Cardiac muscle cell (in vitro differentiated cells and primary cell): ENCODE data around the gene EYA3. TPM values are rescaled to one million over a fixed set of nuclear protein-coding genes. Genes with fewer than 3 reads are reported as not detected.

Experiments used
- DNase-seq, 2 donors: peaks; one replicate each; pipeline versions ENCODE4 v3.0.0 to v3.0.0-alpha.2; 2010 to 2017; ENCODE audit warnings: low read depth in 1 of 2, low spot score in 1 of 2
- H3K27ac ChIP-seq: fragments of 200-600 bp; sonication (generic); 2 replicates; pipeline ENCODE4 v1.5.1; 2016
- H3K27me3 ChIP-seq: fragments of 200-600 bp; sonication (generic); 2 replicates; pipeline ENCODE4 v1.6.0; 2016; ENCODE audit warnings: control low read depth
- H3K36me3 ChIP-seq: fragments of 200-600 bp; sonication (generic); 2 replicates; pipeline ENCODE4 v1.5.1; 2016; ENCODE audit warnings: control low read depth
- H3K4me1 ChIP-seq: fragments of 200-600 bp; sonication (generic); 2 replicates; pipeline ENCODE4 v1.8.1; 2017; ENCODE audit warnings: low read depth, mild to moderate bottlenecking, mixed run types
- H3K4me3 ChIP-seq: fragments of 200-600 bp; sonication (generic); 2 replicates; pipeline ENCODE4 v1.5.1; 2016; ENCODE audit warnings: mild to moderate bottlenecking
- H3K9me3 ChIP-seq: fragments of 200-600 bp; sonication (generic); 2 replicates; pipeline ENCODE4 v1.5.1; 2017; ENCODE audit warnings: low read depth, mild to moderate bottlenecking, control low read depth
- CTCF ChIP-seq: IDR thresholded peaks from 2 replicates; pipeline ENCODE4 v1.5.1; 2012; ENCODE audit warnings: low read depth, mild to moderate bottlenecking, low read length
- polyA plus RNA-seq: library from polyadenylated mRNA; unstranded; fragments of >200 nt; fragmentation: Nextera tagmentation; extraction: Ambion mirVana; gene quantifications from 2 replicates; pipeline ENCODE4 v1.2.1, GENCODE V29; 2016
- total RNA-seq: library from RNA; depleted of rRNA; stranded (reverse); fragments of >200 nt; gene quantifications from 2 replicates; pipeline ENCODE4 v1.2.3, GENCODE V29; 2016

The EYA3 gene
- total and polyA plus RNA-seq, 2 experiments from 2014 or later = 15.6 to 21.7 TPM

DNA sequence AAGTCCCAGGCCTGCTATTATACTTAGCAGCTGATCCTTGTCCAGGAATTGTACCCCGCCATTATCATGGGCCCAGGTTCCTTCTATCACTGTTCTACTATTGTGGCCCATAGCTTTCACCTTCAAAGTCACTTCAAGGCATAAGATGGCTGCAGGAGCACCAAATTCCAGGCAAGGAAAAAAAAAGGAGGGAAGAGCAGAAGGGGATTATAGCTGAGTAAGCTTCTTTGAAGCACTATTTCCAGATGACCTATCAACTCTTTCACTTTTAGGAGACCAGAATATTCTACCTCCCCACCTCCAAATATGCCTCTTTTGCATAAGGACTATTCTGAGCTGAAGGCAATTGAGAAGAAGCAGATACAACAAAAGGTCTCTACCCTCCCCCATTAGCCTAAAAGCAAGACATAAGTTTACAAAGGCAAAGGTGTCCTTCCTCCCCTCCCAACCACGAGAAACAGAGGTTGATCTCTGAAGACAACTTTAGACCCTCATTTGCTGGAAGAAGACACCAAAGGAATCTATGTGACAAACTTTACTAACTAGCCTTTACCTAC, 46.3 kb upstream of the EYA3 start:
- Histone ChIP-seq H3K4me1 (no peaks in the 10 kb centered on the region), H3K4me3 (no peak overlapping the region), H3K27ac (no peak overlapping the region), H3K27me3 (no peaks in the 10 kb centered on the region), H3K9me3 (no peaks in the 10 kb centered on the region), H3K36me3 (no peaks in the 10 kb centered on the region)
- no peak for DNase-seq
- TF ChIP-seq CTCF = no peak

DNA sequence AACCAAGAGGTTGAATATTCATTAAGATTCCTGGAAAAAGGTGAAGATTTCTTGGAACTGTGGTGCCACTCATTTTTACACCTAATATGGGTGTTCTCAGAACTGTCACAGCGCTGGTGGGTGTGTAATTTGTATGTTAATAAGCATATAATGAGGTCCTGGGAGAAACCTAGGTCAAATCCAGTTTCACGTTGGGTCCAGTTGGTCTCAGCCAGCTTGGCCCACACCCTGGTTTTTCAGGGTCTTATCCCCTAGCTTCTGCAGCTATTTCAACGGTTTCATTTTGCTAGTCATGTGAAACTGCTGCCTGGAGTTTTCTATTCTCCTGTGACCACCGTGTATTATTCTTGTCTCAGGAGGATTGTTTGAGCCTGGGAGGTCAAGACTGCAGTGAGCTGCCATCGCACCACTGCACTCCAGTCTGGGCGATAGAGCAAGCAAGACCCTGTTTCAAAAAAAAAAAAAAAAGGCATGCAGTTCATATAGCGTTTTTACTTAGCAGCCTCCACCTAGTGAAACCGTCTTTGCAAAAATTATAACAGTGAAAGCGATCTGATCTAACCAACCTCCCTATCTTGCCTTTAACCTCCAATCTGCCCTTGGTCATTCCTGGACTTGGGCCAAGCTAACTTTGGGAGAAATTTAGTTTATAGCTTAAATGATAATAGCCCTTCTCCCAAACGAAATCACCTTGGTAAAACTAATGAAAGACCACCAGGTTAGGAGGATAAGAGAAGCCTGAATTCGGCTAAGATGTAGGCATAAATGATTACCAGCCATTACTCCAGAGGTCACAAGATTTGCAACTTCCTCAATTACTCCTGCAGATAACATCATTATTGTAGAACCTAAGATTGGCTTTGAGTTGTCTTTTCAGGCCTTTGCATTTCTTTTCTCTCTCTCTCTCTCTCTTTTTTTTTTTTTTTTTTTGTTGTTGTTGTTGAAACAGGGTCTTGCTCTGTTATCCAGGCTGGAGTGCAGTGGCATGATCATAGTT, 44.1 kb upstream of the EYA3 start:
- no peak for DNase-seq
- no peak for TF ChIP-seq CTCF
- Histone ChIP-seq H3K4me1 (no peaks in the 10 kb centered on the region), H3K27ac (no peak overlapping the region), H3K4me3 (no peak overlapping the region), H3K36me3 (no peaks in the 10 kb centered on the region), H3K9me3 (no peaks in the 10 kb centered on the region), H3K27me3 (no peaks in the 10 kb centered on the region)

GRCh38 chr1:28130901-28131300, 42.5 kb upstream of the EYA3 start:
- H3K27ac ChIP-seq = no peak overlapping the region
- H3K36me3 ChIP-seq = no peaks in the 10 kb centered on the region
- no peaks in the 10 kb centered on the region for H3K27me3 ChIP-seq
- DNase-seq = no peak
- H3K4me1 ChIP-seq = no peaks in the 10 kb centered on the region
- no peak for TF ChIP-seq CTCF
- no peak overlapping the region for H3K4me3 ChIP-seq
- H3K9me3 ChIP-seq = no peaks in the 10 kb centered on the region

DNA sequence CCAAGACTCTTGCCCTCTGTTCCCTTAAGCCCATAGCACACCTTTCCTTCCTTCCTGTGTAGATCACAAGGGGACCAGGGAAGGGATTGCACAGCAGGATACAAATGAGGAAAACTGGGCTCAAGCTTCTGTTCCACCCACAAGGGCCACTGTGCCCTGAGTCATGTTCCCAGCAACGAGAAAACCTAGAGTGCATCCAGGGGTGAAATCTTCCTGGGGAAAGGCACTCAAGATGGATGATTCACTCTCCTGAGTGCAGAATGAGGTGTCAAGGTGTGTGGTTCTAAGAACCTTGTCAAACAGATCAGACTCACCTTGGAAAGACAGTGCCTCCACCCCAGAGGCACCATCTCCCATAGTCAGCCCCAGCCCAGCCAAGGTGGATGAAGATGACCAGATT, 40.7 kb upstream of the EYA3 start:
- DNase-seq = peak in 1 of 2 donors; percentile 54
- no peaks in the 10 kb centered on the region for H3K4me1 ChIP-seq
- no peak overlapping the region for H3K27ac ChIP-seq
- no peaks in the 10 kb centered on the region for H3K27me3 ChIP-seq
- H3K36me3 ChIP-seq = no peaks in the 10 kb centered on the region
- H3K4me3 ChIP-seq = no peak overlapping the region
- no peaks in the 10 kb centered on the region for H3K9me3 ChIP-seq
- TF ChIP-seq CTCF = no peak

DNA sequence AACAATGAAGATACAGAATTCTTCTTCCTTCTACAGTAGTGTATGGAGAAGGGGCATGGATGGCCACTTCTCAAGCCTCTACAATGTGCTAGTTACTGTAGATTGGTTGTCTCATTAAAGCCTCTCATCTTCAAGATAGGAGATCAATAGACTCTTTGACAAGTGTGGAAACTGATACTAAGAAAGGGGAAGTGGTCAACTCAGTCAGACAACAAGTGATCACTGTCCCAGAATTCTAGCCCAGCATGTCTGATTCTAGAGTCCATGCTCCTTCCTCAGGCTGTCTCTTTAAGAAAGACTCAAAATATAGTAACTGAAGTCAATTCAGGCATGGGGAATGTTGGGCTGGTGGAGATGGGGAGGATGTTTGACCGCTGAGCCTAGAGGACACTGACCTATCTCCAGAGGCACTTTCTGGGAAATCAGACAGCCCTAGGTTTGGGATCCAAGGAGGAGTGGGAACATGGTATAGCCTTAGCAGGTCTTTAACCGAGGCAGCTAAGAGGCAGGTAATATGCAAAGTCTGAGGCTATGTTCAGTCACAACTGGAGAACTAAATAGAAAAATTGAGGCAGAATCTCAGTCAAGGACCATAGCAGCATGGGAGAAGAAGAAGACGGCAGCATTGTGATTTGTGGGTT, 39.3 kb upstream of the EYA3 start:
- Histone ChIP-seq H3K27me3 (no peaks in the 10 kb centered on the region), H3K4me1 (no peaks in the 10 kb centered on the region), H3K4me3 (no peak overlapping the region), H3K27ac (no peak overlapping the region), H3K36me3 (no peaks in the 10 kb centered on the region), H3K9me3 (no peaks in the 10 kb centered on the region)
- no peak for TF ChIP-seq CTCF
- DNase-seq = no peak
